Activated effector memory CD4-positive, alpha-beta T cell treated with anti-CD3 and anti-CD28 coated beads, Interleukin-2, amount 50 U/mL, for 16 hours (primary cell): ENCODE results near the gene RNASEH1.

Experiments used
- DNase-seq: peaks from one replicate; pipeline ENCODE4 v3.0.0-alpha.2; 2020

RNASEH1 gene

GRCh38 chr2:3547915-3548314 lies 10.2 kb downstream of the RNASEH1 start:
- DNase-seq = no peak

- DNase-seq = peak; percentile 14
Measured at GRCh38 chr2:3545788-3546478, 12.2 kb downstream of the RNASEH1 start.

DNA sequence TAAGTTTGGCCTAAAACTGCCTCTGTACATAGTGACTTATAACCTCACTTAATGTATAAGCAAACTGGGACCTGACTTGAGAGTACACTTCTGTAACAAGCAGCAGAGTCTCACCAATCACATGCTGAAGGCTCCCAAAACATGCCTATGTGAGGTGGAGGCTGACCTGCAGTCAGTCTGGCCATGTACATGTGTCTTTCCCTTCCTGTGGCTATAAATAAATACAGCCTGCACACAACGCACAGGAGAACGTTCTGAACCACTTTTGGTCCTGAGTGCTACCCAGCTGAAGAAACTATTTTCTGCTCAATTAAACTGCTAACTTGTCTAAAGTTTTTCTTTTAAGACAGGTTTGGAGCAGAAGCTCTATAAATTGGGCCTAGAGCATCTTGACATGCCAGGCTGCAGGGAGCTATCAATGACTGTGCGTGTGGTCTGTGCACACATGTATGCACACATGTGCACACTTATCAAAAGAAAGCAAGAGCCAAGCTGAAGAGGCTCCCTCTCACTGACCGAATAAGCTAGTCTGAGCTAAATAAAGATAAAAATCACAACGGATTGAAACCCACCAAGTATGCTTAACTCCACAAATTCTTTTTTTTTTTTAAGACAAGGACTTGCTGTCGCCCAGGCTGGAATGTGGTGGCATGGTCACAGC lies 15.0 kb downstream of the RNASEH1 start:
- no peak for DNase-seq

GRCh38 chr2:3542107-3542506 lies 16.0 kb downstream of the RNASEH1 start:
- no peak for DNase-seq

- no peak for DNase-seq
Measured at GRCh38 chr2:3539836-3540235, 18.3 kb downstream of the RNASEH1 start.

DNA sequence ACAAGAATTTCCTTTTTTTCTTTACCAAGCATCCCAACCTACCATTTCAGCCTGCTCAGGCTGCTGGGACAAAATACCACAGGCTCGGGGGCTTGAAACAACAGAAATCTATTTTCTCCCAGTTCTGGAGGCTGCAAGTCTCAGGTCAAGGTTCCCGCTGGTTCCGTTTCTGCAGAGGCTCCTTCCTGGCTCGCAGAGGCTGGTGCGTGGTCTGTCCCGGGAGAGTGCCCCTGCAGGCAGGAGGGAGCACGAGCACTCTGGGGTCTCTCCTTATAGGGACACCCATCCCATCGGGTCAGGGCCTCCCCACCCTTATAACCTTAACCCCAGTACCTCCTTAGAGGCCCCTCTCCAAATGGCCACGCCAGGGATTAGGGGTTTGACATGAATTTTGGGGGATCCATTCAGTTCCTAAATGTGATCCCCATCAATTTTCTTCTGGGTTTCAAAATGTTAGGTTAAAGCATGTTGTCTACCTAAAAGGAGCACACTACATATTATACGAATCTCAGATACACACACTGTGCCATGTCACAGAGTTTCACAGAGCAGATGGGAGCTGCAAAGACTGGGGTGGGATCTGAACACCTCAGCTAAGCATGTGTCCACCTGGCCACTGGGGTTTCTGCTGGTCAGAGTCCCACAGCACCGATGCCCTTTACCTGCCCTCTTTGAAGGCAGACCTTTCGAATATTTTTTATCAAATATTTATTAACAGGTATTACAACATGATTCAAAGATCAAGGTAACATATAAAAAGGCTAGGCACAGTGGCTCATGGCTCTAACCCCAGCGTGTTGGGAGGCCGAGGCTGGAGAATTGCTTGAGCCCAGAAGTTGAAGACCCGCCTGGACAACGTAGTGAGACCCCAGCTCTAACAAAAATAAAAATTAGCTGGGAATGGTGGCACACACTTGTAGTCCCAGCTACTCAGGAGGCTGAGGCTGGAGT lies 21.2 kb downstream of the RNASEH1 start:
- DNase-seq = no peak

GRCh38 chr2:3535794-3536681 lies 22.1 kb downstream of the RNASEH1 start:
- DNase-seq = no peak

DNA sequence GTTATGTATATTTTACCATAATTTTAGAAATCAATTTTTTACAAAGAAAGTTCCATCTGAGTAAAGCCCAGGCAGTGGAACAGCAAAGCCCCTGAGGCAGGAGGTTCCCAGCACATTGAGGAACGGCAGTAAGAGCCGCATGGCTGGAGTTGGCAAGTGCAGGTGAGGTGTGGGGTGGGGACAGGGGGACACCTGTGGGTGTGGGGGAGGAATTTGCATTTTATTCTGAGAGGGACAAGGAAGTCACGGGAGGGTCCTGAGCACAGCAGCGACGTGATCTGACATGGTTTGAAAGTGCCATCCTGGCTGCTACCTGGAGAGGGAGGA lies 22.7 kb downstream of the RNASEH1 start:
- DNase-seq = no peak

DNA sequence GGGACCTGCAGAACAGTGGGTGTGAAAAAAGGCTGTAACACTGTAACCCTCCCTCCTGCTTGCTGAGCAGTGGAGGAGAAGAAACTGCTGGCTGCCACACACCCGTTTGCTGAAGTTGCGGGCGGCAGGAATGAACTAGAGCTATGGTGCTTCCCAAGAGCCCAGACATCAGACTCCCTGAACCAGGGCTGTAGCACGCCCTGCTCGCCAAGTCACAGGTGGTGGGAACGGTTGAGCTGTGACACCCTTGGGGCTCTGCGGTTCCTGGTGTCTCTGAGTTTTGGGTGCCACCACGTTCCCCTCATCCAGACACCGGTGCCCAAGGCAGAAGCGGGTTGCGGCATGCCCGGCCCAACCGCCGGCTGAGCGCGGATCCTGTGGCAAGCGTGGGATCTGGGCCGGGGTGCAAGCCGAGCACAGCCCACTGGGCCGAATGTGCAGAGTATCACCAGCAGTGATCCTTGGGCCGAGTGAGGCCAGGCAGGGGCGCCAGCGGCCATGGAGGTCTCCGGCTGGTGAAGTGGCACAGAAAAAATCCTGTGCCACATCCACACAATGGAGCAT lies 23.8 kb downstream of the RNASEH1 start:
- DNase-seq = no peak

DNA sequence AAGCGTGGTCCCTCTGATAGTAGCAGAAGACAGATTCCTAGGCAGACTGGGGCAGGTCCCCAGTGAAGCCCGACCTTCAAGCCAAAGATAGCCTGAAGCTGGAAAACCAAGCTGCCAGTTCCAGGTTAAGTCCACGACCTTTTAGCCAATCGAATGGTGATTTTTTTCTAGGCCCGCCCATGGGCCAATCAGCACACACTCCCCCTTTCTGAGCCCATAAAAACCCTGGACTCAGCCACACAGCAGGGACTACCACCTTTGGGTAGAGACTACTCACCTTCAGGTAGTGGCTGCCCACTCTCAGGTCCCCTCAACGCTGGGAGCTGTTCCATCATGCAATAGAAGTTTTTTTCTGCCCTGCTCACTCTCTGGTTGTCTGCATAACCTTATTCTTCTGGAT lies 24.3 kb downstream of the RNASEH1 start:
- no peak for DNase-seq

GRCh38 chr2:3532941-3533340 lies 25.2 kb downstream of the RNASEH1 start:
- no peak for DNase-seq

- DNase-seq = no peak
Measured at GRCh38 chr2:3529316-3530025, 28.7 kb downstream of the RNASEH1 start.

DNA sequence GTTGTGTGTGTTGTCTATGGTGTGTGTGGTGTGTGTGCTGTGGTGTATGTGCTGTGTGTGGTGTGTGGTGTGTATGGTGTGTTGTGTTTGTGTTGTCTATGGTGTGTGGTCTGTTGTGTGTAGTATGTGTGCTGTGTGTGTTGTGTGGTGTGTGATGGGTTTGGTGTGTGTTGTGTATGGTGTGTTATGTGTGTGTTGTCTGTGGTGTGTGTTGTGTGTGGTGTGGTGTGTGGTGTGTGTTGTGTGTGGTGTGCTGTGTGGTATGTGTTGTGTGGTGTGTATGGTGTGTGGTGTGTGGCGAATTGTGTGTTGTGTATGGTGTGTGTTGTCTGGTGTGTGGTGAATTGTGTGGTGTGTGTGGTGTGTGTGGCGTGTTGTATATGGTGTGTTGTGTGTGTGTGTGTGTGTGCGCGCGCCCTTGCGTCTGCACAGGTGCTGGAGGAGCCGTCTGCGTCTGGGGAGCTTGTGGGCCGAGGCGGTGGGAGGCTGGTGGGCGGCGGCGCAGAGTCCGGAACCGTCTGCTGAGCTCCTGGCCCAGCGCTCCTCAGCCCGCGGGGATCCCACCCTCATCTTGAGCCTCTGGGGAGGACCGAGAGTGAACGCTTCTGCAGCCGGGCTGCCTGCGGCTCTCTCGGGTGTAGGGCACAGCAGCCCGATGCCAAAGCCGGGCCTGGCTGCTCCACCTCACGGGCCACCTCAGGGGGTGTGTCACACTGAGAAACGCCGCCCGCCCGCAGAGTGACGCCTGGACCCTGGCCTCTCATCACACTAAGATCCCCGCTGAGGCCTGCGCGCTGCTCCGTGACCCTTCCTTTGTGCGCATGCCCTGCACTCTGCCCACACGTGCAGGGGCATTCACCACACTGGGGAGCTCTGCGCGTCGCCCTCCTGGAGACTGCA lies 30.0 kb downstream of the RNASEH1 start:
- no peak for DNase-seq

GRCh38 chr2:3526871-3527270 lies 31.3 kb downstream of the RNASEH1 start:
- DNase-seq = no peak

GRCh38 chr2:3523551-3524041 lies 34.5 kb downstream of the RNASEH1 start:
- no peak for DNase-seq

- DNase-seq = no peak
Measured at GRCh38 chr2:3522961-3523421, 35.1 kb downstream of the RNASEH1 start.

- no peak for DNase-seq
Measured at GRCh38 chr2:3520591-3520990, 37.5 kb downstream of the RNASEH1 start.

DNA sequence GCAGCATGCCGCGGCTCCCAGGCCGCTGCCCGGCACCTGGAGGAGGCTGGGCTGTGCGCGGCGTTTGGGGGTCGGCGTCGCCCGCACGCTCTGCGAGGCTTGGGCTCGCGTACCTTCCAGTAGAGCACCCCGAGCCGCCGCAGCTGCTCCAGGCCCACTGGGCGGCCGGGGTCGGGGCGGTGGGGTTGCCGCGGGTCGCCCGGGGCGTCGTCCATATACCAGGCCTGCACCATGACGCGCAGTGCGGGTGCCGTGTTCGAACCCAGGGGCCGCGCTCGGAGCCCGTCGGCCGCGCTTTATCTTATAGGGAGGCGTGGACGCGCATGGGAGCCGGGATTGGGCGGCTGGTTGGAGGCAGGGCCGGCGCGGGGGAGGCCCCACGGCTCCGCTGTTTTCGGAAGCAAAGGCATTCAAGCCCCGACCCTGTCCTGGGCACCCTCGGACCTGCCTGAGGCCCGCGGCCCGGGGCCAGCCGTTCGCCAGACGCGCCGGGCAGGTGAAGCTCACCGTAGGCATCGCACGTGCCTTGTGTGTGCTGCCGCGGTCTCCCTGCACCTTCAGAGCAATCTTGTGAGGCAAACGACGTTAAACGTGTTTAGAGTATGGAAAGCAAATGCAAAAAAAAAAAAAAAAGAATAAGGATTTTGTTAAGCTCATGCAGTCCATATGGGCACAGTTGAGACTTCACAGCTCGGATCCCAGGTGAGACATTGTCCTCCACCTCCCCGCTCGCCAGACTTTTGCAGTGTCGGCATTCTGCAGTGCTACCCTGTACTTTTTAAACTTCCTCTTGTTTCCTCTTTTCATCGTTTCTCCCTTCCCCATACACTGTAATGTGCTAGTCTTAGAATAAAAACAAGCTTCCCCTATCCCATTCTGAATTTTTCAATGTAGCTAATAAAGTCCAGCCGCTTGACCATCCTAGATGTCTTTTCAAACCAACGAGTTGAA lies 38.6 kb downstream of the RNASEH1 start, which contains the start of gene ADI1:
ADI1 (minus strand) TSS at position 277 of the 951 bp plus-strand sequence; CDS start at position 233, 44 bp downstream.
- peak; percentile 91 for DNase-seq
